Tibial nerve (tissue), 3 donors: Measurements from ENCODE around the gene ADGRD1.

Experiments used
- CTCF ChIP-seq, 5 experiments: fragments of 200-600 bp in 3 of 5; fragments of 450-650 bp in 2 of 5; sonication (generic) in 3 of 5; IDR thresholded peaks; one replicate each; pipeline ENCODE4 v1.5.1; 2016 to 2019; ENCODE audit warnings: antibody characterized with exemption in 5 of 5, mild to moderate bottlenecking in 3 of 5, moderate library complexity in 2 of 5
- POLR2A ChIP-seq, 2 donors: fragments of 450-650 bp; IDR thresholded peaks; one replicate each; pipeline ENCODE4 v1.6.1; 2017; ENCODE audit warnings: antibody characterized with exemption in 2 of 2, mild to moderate bottlenecking in 2 of 2, moderate library complexity in 2 of 2

DNA sequence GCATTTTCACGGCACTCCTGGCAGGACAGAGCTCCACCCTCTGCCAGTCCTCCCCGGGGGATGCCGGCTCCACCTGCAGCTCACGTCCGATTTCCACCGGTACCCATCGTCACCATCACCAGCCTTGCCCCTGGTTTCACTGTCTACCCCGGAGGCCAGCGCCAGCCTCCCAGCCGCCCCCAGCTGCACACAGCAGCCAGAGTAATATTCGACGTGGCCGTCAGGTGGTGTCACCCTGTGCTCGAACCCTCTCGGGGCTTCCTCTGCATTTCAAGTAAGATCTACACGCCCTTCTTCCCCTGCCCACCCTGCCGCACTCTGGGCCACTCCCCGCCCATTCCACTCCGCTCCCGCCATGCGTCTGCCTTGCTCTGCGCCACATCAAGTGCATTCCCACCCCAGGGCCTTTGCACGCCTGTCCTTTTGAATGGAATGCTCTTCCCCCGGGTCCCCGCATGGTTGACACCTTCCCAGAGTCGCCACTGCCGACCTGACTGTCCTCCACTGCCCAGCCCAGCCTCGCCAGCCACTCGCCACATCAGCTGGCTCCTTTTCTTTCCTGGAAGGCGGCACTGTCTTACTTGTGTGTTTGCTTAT, 80.3 kb downstream of the ADGRD1 start:
- TF ChIP-seq POLR2A (IDR thresholded peaks at IDR 0.05) (no peak), CTCF (IDR thresholded peaks at IDR 0.05) (no peak)
